GM12878 (cell line): ENCODE measurements around the gene RBMS1. TPM values are rescaled to one million over a fixed set of nuclear protein-coding genes. Genes with fewer than 3 reads are reported as not detected.

Experiments
- ATAC-seq: fragments of 200-7000 bp; cut with Tn5 transposase; 3 replicates; pipeline ENCODE4 v1.9.1; 2020; ENCODE audit warnings: mild to moderate bottlenecking, moderate library complexity
- BruUV-seq: library from RNA; stranded (reverse); fragments of 400-500 nt; replicated peaks from 2 replicates; lab custom pipeline; 2021; lab: Mats Ljungman, UMichigan
- CTCF ChIA-PET: fragments of 300-600 bp; sonication (Branson Sonifier 250); formaldehyde crosslinking; extraction: SDS; loops from one replicate; lab custom pipeline; 2021; ENCODE audit warnings: inconsistent platforms; lab: Yijun Ruan, JAX
- POLR2A ChIA-PET: fragments of 350-600 bp; formaldehyde crosslinking; extraction: SDS; loops from one replicate; lab custom pipeline; 2021; ENCODE audit warnings: inconsistent platforms; lab: Charles Lee
- RAD21 ChIA-PET: fragments of 300-600 bp; sonication (Branson Sonifier 250); formaldehyde crosslinking; loops from one replicate; lab custom pipeline; 2023; ENCODE audit warnings: antibody characterized with exemption; ENCODE audit not compliant: unreplicated experiment; lab: Charles Lee
- SMC1A ChIA-PET: fragments of 300-600 bp; sonication (Branson Sonifier 250); formaldehyde crosslinking; loops from one replicate; lab custom pipeline; 2023; ENCODE audit not compliant: unreplicated experiment, uncharacterized antibody; lab: Charles Lee
- DNase-seq: peaks from one replicate; pipeline ENCODE4 v3.0.0-alpha.2; 2011; ENCODE audit warnings: low read depth, low spot score
- FAIRE-seq: peaks from 3 replicates; lab custom pipeline; 2011; peaks lifted over from hg19 to GRCh38; lab: Jason Lieb, UNC
- H2AFZ ChIP-seq: 2 replicates; pipeline ENCODE4 v1.6.0; 2011; ENCODE audit warnings: low read depth, low read length, control low read depth; ENCODE audit not compliant: control insufficient read depth
- H3K27ac ChIP-seq: 2 replicates; pipeline ENCODE4 v1.5.1; 2011; ENCODE audit warnings: control low read depth; ENCODE audit not compliant: control insufficient read depth, insufficient read depth
- H3K27me3 ChIP-seq, 2 experiments: replicated peaks in 1 of 2; 2 replicates each; pipeline versions ENCODE4 v1.6.0 to v1.6.1; 2011; ENCODE audit warnings: low read length in 1 of 2; ENCODE audit not compliant: control insufficient read depth in 2 of 2, insufficient read depth in 2 of 2
- H3K36me3 ChIP-seq, 2 experiments: 2 replicates each; pipeline ENCODE4 v1.5.1; 2011; ENCODE audit warnings: low read length in 1 of 2; ENCODE audit not compliant: control insufficient read depth in 2 of 2, insufficient read depth in 2 of 2
- H3K4me1 ChIP-seq: 2 replicates; pipeline ENCODE4 v1.6.1; 2011; ENCODE audit warnings: mild to moderate bottlenecking, low read length, moderate library complexity, mixed read lengths; ENCODE audit not compliant: control insufficient read depth, insufficient read depth
- H3K4me2 ChIP-seq: 2 replicates; pipeline ENCODE4 v1.6.0; 2011; ENCODE audit warnings: control low read depth; ENCODE audit not compliant: control insufficient read depth, insufficient read depth
- H3K4me3 ChIP-seq: fragments of 200-600 bp; sonication (generic); 2 replicates; pipeline ENCODE4 v1.5.1; 2016
- H3K79me2 ChIP-seq: 2 replicates; pipeline ENCODE4 v1.6.0; 2011; ENCODE audit warnings: low read length; ENCODE audit not compliant: control insufficient read depth, insufficient read depth
- H3K9ac ChIP-seq: 2 replicates; pipeline ENCODE4 v1.8.0; 2011; ENCODE audit warnings: low read length, control low read depth, mixed read lengths; ENCODE audit not compliant: control insufficient read depth, insufficient read depth
- H3K9me3 ChIP-seq: replicated peaks from 3 replicates; pipeline ENCODE4 v1.5.1; 2011; ENCODE audit warnings: mild to moderate bottlenecking, low read length; ENCODE audit not compliant: control insufficient read depth, insufficient read depth
- H4K20me1 ChIP-seq: 2 replicates; pipeline ENCODE4 v1.6.0; 2011; ENCODE audit not compliant: control insufficient read depth, insufficient read depth
- BCL11A ChIP-seq: IDR thresholded peaks from 2 replicates; pipeline ENCODE4 v1.6.1; 2011; ENCODE audit warnings: low read depth, low read length
- CBX5 ChIP-seq: sonication (generic); IDR thresholded peaks from 2 replicates; pipeline ENCODE4 v1.6.1; 2016; ENCODE audit warnings: low read depth, moderate library complexity, mild to moderate bottlenecking, inconsistent platforms
- EGR1 ChIP-seq, 2 experiments: IDR thresholded peaks; 1 replicate in 1 of 2; 2 replicates in 1 of 2; pipeline ENCODE4 v1.6.1; 2011 to 2012; ENCODE audit warnings: low read depth in 2 of 2, low read length in 2 of 2, borderline replicate concordance in 1 of 2, mild to moderate bottlenecking in 1 of 2, moderate library complexity in 1 of 2
- EP300 ChIP-seq, 2 experiments: fragments of 150-350 bp in 1 of 2; IDR thresholded peaks; 2 replicates each; pipeline ENCODE4 v1.6.1; 2011 to 2012; ENCODE audit warnings: low read depth in 2 of 2, low read length in 2 of 2, borderline replicate concordance in 1 of 2, improper control_type of control experiment in 1 of 2, inconsistent platforms in 1 of 2; ENCODE audit not compliant: control insufficient read depth in 1 of 2
- LARP7 ChIP-seq: fragments of 450-650 bp; IDR thresholded peaks from 2 replicates; pipeline ENCODE4 v1.6.1; 2017; ENCODE audit warnings: mild to moderate bottlenecking
- RB1 ChIP-seq: fragments of 450-650 bp; formaldehyde crosslinking; IDR thresholded peaks from 2 replicates; pipeline ENCODE4 v1.6.1; 2017; ENCODE audit warnings: mild to moderate bottlenecking, borderline replicate concordance
- SP1 ChIP-seq: IDR thresholded peaks from one replicate; pipeline ENCODE4 v1.6.1; 2011; ENCODE audit warnings: low read depth, low read length
- TARDBP ChIP-seq: IDR thresholded peaks from 2 replicates; pipeline ENCODE4 v1.6.1; 2016; ENCODE audit warnings: borderline replicate concordance
- WGBS: methylation state at CpG from one replicate; pipeline ENCODE4 v1.1.6; 2016; ENCODE audit warnings: low lambda C conversion rate; ENCODE audit not compliant: insufficient replicate concordance, insufficient coverage; ENCODE audit errors: missing lambda C conversion rate; 5-methylcytosine and 5-hydroxymethylcytosine counted together
- in situ Hi-C: fragments of 300-500 bp; cut with MboI; formaldehyde crosslinking; loops from 9 replicates; pipeline ENCODE4 v1.14.3; 2018; ENCODE audit warnings: mixed read lengths
- intact Hi-C: fragments of 100-400 bp; cut with micrococcal nuclease; formaldehyde crosslinking; loops from one replicate; pipeline ENCODE4 v1.14.2; 2022; ENCODE audit not compliant: unreplicated experiment
- polyA plus RNA-seq, 11 experiments: library from polyadenylated mRNA; depleted of rRNA in 4 of 11; unstranded in 6 of 11; stranded (reverse) in 5 of 11; fragments of >200 nt; fragmentation: Nextera tagmentation in 4 of 11; fragmentation: Illumina TruSeq in 1 of 11; extraction: Ambion mirVana in 4 of 11; extraction: Trizol in 1 of 11; gene quantifications; 1 replicate in 1 of 11; 2 replicates in 10 of 11; pipeline versions ENCODE4 v1.2.1 to v1.2.3, GENCODE V29; 2011 to 2016; ENCODE audit warnings: inconsistent platforms in 2 of 11, missing spikeins in 2 of 11, low read depth in 1 of 11
- total RNA-seq, 4 experiments: library from RNA; depleted of rRNA in 3 of 4; stranded (reverse); fragments of >200 nt in 3 of 4; fragmentation: Illumina TruSeq in 1 of 4; extraction: Trizol in 1 of 4; gene quantifications; 2 replicates each; pipeline versions ENCODE4 v1.2.1 to v1.2.3, GENCODE V29; 2013 to 2021
- TF ChIP-seq, protein P1 (sequence below): IDR thresholded peaks from 2 replicates; pipeline ENCODE4 v1.6.1; 2012; ENCODE audit warnings: improper control_type of control experiment, low read depth, low read length; ENCODE audit not compliant: insufficient replicate concordance
- TF ChIP-seq, protein P2 (sequence below): fragments of 450-650 bp; IDR thresholded peaks from 2 replicates; pipeline ENCODE4 v1.6.1; 2017; ENCODE audit warnings: mild to moderate bottlenecking, moderate library complexity
- TF ChIP-seq, protein P3 (sequence below): fragments of 450-650 bp; IDR thresholded peaks from 2 replicates; pipeline ENCODE4 v1.6.1; 2018; ENCODE audit warnings: mild to moderate bottlenecking, low read depth, moderate library complexity; ENCODE audit not compliant: partially characterized antibody

RBMS1 gene
- total and polyA plus RNA-seq, 10 of the 15 experiments (the other 5 are each of a cell fraction or from before 2014, with no cell fraction given): 0.04 to 0.31 (median 0.17) TPM; not detected in 1

DNA sequence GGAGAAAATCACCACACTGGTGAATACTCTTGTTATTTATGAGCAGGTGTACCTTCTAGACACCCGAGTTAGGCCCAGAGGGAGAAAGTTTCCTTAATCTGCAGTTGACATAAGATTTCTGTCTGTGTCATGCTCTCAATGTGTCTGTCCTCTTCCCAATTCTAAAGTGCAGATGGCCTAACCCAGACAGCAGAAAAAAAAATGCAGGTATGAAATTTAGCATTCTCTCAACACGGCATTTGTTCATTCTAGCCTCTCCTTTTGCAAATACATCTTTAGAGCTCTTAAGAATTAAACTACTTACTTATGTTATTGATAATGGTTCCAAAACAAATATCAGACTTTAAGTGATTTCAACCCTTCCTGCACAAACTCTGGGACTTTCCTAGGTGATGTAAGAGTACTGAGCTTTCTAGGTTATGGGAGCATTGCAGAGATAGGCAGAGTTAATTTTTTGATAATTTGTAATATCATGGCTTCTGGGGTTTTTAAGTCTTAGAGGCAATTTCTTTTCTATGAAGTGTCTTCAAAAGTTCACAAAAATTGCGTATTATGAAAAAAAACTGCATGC, 260.6 kb downstream of the RBMS1 start:
- DNase-seq (no peak), ATAC-seq (no peak; the same call in 2 of the 3 replicates), FAIRE-seq (no peak)
- Histone ChIP-seq H2AFZ (no peak overlapping the region), H3K27ac (no peak overlapping the region), H3K79me2 (no peaks in the 10 kb centered on the region), H3K4me3 (no peak overlapping the region), H3K36me3 (no peaks in the 10 kb centered on the region), H3K9me3 (no peaks in the 10 kb centered on the region), H3K4me1 (no peaks in the 10 kb centered on the region), H3K27me3 (peaks cover 0 to 1% of the 10 kb centered on the region in 2 experiments; a peak in 1 of 4 replicates), H4K20me1 (no peaks in the 10 kb centered on the region), H3K4me2 (no peak overlapping the region), H3K9ac (no peak overlapping the region)
- in situ Hi-C loops: no loop called here
- intact Hi-C loops: no loop called here
- ChIA-PET RAD21 (interaction anchor here (1.3 kb wide), 1 partner anchor 19 kb away, joined by 4 read pairs; no protein-coding TSS in a partner anchor), POLR2A (no interaction called here), CTCF (interaction anchor here (0.6 to 2.8 kb wide), 6 partner anchors 20 to 1923 kb away, joined by 3 to 10 read pairs (median 3); no protein-coding TSS in a partner anchor), SMC1A (interaction anchor here (0.7 to 1.5 kb wide), 2 partner anchors 8 to 676 kb away, joined by 3 read pairs; no protein-coding TSS in a partner anchor)
- BruUV-seq: no TSS peak
- WGBS: 10% methylated on average over 3 of the region's 3 CpGs
- TF ChIP-seq, protein P1, sequence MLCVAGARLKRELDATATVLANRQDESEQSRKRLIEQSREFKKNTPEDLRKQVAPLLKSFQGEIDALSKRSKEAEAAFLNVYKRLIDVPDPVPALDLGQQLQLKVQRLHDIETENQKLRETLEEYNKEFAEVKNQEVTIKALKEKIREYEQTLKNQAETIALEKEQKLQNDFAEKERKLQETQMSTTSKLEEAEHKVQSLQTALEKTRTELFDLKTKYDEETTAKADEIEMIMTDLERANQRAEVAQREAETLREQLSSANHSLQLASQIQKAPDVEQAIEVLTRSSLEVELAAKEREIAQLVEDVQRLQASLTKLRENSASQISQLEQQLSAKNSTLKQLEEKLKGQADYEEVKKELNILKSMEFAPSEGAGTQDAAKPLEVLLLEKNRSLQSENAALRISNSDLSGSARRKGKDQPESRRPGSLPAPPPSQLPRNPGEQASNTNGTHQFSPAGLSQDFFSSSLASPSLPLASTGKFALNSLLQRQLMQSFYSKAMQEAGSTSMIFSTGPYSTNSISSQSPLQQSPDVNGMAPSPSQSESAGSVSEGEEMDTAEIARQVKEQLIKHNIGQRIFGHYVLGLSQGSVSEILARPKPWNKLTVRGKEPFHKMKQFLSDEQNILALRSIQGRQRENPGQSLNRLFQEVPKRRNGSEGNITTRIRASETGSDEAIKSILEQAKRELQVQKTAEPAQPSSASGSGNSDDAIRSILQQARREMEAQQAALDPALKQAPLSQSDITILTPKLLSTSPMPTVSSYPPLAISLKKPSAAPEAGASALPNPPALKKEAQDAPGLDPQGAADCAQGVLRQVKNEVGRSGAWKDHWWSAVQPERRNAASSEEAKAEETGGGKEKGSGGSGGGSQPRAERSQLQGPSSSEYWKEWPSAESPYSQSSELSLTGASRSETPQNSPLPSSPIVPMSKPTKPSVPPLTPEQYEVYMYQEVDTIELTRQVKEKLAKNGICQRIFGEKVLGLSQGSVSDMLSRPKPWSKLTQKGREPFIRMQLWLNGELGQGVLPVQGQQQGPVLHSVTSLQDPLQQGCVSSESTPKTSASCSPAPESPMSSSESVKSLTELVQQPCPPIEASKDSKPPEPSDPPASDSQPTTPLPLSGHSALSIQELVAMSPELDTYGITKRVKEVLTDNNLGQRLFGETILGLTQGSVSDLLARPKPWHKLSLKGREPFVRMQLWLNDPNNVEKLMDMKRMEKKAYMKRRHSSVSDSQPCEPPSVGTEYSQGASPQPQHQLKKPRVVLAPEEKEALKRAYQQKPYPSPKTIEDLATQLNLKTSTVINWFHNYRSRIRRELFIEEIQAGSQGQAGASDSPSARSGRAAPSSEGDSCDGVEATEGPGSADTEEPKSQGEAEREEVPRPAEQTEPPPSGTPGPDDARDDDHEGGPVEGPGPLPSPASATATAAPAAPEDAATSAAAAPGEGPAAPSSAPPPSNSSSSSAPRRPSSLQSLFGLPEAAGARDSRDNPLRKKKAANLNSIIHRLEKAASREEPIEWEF: no peak
- TF ChIP-seq, protein P2, sequence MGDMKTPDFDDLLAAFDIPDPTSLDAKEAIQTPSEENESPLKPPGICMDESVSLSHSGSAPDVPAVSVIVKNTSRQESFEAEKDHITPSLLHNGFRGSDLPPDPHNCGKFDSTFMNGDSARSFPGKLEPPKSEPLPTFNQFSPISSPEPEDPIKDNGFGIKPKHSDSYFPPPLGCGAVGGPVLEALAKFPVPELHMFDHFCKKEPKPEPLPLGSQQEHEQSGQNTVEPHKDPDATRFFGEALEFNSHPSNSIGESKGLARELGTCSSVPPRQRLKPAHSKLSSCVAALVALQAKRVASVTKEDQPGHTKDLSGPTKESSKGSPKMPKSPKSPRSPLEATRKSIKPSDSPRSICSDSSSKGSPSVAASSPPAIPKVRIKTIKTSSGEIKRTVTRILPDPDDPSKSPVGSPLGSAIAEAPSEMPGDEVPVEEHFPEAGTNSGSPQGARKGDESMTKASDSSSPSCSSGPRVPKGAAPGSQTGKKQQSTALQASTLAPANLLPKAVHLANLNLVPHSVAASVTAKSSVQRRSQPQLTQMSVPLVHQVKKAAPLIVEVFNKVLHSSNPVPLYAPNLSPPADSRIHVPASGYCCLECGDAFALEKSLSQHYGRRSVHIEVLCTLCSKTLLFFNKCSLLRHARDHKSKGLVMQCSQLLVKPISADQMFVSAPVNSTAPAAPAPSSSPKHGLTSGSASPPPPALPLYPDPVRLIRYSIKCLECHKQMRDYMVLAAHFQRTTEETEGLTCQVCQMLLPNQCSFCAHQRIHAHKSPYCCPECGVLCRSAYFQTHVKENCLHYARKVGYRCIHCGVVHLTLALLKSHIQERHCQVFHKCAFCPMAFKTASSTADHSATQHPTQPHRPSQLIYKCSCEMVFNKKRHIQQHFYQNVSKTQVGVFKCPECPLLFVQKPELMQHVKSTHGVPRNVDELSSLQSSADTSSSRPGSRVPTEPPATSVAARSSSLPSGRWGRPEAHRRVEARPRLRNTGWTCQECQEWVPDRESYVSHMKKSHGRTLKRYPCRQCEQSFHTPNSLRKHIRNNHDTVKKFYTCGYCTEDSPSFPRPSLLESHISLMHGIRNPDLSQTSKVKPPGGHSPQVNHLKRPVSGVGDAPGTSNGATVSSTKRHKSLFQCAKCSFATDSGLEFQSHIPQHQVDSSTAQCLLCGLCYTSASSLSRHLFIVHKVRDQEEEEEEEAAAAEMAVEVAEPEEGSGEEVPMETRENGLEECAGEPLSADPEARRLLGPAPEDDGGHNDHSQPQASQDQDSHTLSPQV: no peak
- no peak for TF ChIP-seq EP300 (IDR thresholded peaks at IDR 0.05; ENCODE audit: borderline replicate concordance in 1 of 2, control insufficient read depth in 1 of 2, low read depth in 2 of 2, low read length in 2 of 2)
- no peak for TF ChIP-seq RB1
- TF ChIP-seq EGR1 (IDR thresholded peaks at IDR 0.05; ENCODE audit: borderline replicate concordance in 1 of 2, low read depth in 2 of 2, low read length in 2 of 2): no peak
- TF ChIP-seq SP1: no peak
- no peak for TF ChIP-seq LARP7
- no peak for TF ChIP-seq CBX5
- TF ChIP-seq TARDBP: no peak
- TF ChIP-seq, protein P3, sequence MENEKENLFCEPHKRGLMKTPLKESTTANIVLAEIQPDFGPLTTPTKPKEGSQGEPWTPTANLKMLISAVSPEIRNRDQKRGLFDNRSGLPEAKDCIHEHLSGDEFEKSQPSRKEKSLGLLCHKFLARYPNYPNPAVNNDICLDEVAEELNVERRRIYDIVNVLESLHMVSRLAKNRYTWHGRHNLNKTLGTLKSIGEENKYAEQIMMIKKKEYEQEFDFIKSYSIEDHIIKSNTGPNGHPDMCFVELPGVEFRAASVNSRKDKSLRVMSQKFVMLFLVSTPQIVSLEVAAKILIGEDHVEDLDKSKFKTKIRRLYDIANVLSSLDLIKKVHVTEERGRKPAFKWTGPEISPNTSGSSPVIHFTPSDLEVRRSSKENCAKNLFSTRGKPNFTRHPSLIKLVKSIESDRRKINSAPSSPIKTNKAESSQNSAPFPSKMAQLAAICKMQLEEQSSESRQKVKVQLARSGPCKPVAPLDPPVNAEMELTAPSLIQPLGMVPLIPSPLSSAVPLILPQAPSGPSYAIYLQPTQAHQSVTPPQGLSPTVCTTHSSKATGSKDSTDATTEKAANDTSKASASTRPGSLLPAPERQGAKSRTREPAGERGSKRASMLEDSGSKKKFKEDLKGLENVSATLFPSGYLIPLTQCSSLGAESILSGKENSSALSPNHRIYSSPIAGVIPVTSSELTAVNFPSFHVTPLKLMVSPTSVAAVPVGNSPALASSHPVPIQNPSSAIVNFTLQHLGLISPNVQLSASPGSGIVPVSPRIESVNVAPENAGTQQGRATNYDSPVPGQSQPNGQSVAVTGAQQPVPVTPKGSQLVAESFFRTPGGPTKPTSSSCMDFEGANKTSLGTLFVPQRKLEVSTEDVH: no peak
- TF ChIP-seq BCL11A: no peak
